SK-N-SH (cell line): ENCODE measurements around the gene PEF1.

ENCODE experiments used
- EP300 ChIP-seq, 2 experiments: IDR thresholded peaks; 2 replicates each; pipeline versions ENCODE4 v1.4.0 to v1.6.1; 2012; ENCODE audit warnings: borderline replicate concordance in 1 of 2, low read depth in 1 of 2, low read length in 1 of 2
- FOXM1 ChIP-seq: IDR thresholded peaks from 2 replicates; pipeline ENCODE4 v1.4.0; 2012; ENCODE audit warnings: low read depth, mild to moderate bottlenecking
- GATA2 ChIP-seq: sonication (generic); formaldehyde crosslinking; IDR thresholded peaks from 2 replicates; pipeline ENCODE4 v1.5.0; 2020; ENCODE audit warnings: mild to moderate bottlenecking, missing genetic modification reagents
- JUND ChIP-seq: IDR thresholded peaks from 2 replicates; pipeline ENCODE4 v1.4.0; 2012
- POLR2AphosphoS5 ChIP-seq: IDR thresholded peaks from 2 replicates; pipeline ENCODE4 v1.6.1; 2012; ENCODE audit warnings: low read depth, low read length
- RAD21 ChIP-seq: IDR thresholded peaks from 2 replicates; pipeline ENCODE4 v1.6.1; 2012; ENCODE audit warnings: mild to moderate bottlenecking, low read length
- SMC3 ChIP-seq: IDR thresholded peaks from 2 replicates; pipeline ENCODE4 v1.6.1; 2012; ENCODE audit warnings: low read depth, low read length, improper control_type of control experiment
- TAF1 ChIP-seq: IDR thresholded peaks from 2 replicates; pipeline ENCODE4 v1.6.1; 2012; ENCODE audit warnings: low read depth, mild to moderate bottlenecking, low read length, moderate library complexity, borderline replicate concordance
- YY1 ChIP-seq: IDR thresholded peaks from 2 replicates; pipeline ENCODE4 v1.4.0; 2012; ENCODE audit warnings: low read depth, mild to moderate bottlenecking
- TF ChIP-seq, protein P1 (sequence below): fragments of 200-600 bp; sonication (generic); IDR thresholded peaks from 2 replicates; pipeline ENCODE4 v1.6.1; 2017; ENCODE audit warnings: antibody characterized with exemption, mild to moderate bottlenecking, moderate library complexity

DNA sequence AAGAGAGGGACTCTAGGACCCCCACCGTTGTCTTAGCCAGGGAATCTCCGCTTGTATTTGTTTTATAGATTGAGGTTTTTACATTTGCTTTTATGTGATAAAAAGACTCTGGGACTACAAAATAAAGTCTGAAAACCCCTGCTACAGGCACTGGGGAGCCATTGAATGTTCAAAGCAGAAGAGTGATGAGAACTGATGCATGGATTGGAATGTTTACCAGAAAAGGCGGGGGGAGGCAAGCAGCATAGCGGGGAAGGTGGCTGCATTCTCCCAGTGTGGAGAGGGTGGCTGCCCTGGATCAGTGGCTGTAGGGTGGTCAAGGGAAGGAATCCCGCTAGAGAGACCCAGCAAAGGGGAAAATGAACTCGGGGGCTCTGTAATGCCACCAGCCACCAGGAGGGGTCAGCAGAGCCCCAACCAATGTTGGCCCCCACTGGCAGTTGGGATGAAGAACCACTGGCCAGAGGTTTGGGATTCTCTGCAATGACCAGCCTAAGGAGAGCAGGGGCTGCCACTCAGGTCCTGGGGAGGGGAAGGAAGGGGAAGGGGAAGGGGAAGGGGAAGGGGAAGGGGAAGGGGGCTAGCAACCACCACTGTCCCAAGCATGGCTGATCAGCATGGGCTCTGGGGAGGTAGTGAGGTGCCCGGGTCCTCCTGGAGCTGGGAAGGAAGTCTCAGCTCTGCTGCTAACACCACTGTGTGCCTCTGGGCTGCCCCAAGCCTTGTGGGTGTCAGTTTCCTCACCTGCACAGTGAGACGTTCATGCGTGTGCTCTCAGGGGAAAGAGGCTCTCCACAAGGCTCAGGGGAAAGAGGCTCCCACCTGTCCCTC, 19.2 kb upstream of the PEF1 start:
- TF ChIP-seq JUND: no peak
- TF ChIP-seq, protein P1, sequence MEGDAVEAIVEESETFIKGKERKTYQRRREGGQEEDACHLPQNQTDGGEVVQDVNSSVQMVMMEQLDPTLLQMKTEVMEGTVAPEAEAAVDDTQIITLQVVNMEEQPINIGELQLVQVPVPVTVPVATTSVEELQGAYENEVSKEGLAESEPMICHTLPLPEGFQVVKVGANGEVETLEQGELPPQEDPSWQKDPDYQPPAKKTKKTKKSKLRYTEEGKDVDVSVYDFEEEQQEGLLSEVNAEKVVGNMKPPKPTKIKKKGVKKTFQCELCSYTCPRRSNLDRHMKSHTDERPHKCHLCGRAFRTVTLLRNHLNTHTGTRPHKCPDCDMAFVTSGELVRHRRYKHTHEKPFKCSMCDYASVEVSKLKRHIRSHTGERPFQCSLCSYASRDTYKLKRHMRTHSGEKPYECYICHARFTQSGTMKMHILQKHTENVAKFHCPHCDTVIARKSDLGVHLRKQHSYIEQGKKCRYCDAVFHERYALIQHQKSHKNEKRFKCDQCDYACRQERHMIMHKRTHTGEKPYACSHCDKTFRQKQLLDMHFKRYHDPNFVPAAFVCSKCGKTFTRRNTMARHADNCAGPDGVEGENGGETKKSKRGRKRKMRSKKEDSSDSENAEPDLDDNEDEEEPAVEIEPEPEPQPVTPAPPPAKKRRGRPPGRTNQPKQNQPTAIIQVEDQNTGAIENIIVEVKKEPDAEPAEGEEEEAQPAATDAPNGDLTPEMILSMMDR: peak; percentile 90
- TF ChIP-seq GATA2 (CRISPR knock-in tag): no peak
- no peak for TF ChIP-seq TAF1
- TF ChIP-seq RAD21: peak; percentile 94
- TF ChIP-seq FOXM1: no peak
- TF ChIP-seq YY1: no peak
- no peak for TF ChIP-seq POLR2AphosphoS5
- TF ChIP-seq EP300 (IDR thresholded peaks at IDR 0.05; ENCODE audit: borderline replicate concordance in 1 of 2, low read depth in 1 of 2, low read length in 1 of 2): no peak
- peak; percentile 98 for TF ChIP-seq SMC3
